GM12892 (cell line): ENCODE results near the gene LHX6.

Experiments used
- DNase-seq: peaks from one replicate; pipeline ENCODE4 v3.0.0; 2011; ENCODE audit not compliant: insufficient read length
- FAIRE-seq: peaks from 2 replicates; lab custom pipeline; 2011; peaks lifted over from hg19 to GRCh38; lab: Jason Lieb, UNC
- POLR2A ChIP-seq: IDR thresholded peaks from 2 replicates; pipeline ENCODE4 v1.6.1; 2011; ENCODE audit warnings: low read depth, low read length, control low read depth
- POLR2AphosphoS5 ChIP-seq: IDR thresholded peaks from 2 replicates; pipeline ENCODE4 v1.6.1; 2011; ENCODE audit warnings: low read depth, low read length, control low read depth
- TAF1 ChIP-seq: IDR thresholded peaks from 2 replicates; pipeline ENCODE4 v1.6.1; 2011; ENCODE audit warnings: low read depth, mild to moderate bottlenecking, control low read depth, low read length, borderline replicate concordance

LHX6 gene

GRCh38 chr9:122183501-122183900 is 45.3 kb downstream of the LHX6 start:
- no peak for DNase-seq
- no peak for FAIRE-seq
- no peak for TF ChIP-seq POLR2A

DNA sequence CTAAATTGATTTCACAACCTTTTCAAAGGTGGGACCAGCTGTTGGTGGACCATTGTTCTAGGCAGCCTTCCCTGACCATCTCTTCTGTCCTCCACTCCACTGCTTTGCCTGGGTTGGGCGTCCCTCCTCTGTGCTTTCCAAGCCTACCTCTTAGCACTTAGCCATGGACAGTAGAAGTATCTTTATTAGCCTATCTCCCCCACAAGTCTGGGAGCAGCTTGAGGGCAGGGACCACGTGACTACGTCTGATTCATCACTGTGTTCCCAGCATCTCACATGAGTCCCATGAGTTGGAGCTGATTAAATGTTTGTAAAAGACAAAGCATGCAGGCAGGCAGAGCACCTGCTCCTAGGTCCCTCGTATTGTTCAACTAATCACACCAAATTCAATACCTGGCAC is 48.1 kb downstream of the LHX6 start:
- no peak for DNase-seq
- TF ChIP-seq POLR2A (no peak), POLR2AphosphoS5 (no peak), TAF1 (no peak)
- FAIRE-seq, result no peak

DNA sequence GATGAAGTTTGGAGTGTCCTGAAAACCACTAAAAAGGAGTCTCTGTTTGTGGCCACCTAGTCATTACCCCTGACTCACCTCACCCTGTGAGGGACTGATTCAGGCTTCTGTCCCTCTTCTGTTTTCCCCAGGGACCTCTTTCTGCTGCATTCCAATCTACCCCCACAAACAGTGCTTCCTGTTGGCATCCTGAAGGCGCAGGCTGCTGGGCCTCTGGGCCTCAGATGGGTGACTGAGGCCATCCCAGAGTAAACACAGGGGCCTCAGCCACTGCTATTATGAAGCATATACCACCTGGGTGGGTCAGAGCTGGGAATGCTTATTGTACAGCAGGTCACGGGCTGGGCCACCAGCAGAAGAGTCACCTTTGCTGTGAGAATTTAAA is 49.1 kb downstream of the LHX6 start:
- DNase-seq (no peak), FAIRE-seq (no peak)
- no peak for TF ChIP-seq POLR2A
- no peak for TF ChIP-seq POLR2AphosphoS5
- no peak for TF ChIP-seq TAF1

DNA sequence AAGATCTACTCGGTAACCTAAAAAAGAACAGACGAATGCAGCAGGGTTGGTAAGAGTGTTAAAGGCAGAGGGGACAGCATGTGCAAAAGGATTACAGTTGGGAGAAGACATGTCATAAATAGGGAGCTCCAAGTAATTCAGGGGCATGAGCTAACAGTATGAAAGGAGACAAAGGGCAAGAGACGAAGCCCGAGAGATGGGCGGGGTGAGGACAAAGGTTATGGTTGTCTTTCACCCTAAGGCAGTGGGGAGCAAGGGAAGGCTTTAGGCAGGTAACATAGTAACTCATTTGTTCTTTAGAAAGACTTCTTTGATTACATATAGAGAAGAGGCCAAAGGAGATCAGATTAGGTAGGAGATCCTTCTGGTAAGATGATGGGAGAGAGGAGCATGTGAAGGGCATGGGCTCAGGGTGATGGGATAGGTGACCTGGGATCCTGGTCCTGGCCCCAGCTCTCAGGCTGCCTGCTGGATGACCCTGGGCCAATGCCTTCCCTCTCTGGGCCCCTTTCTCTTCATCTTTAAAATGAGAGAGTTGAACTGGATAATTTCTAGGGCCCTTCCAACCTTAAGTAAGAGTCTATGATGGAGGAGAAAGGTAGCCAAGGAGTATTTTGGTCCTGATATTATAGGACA is 49.6 kb downstream of the LHX6 start:
- TF ChIP-seq TAF1 (no peak), POLR2A (no peak), POLR2AphosphoS5 (no peak)
- FAIRE-seq (no peak), DNase-seq (no peak)

DNA sequence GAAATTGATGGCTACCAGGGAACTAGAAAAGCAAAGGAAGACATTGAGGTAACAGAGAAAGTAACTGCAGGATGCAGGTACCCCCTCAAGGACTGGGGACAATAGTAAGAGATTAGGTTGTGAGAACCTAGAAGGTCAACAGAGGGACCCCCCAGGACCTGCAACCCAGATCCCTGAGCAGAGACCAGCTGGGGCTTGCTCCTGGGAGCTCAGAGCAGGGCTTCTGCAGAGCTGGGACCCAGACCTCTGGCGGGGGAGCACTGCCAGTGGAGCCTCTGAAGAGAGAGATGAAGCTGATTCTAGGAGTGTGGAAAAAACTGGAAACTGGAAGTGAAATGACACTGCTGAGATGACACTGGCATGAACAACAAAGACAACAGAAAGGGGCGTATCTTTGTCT is 51.8 kb downstream of the LHX6 start:
- FAIRE-seq (no peak), DNase-seq (no peak)
- TF ChIP-seq TAF1, result no peak
- TF ChIP-seq POLR2AphosphoS5, result no peak
- no peak for TF ChIP-seq POLR2A

DNA sequence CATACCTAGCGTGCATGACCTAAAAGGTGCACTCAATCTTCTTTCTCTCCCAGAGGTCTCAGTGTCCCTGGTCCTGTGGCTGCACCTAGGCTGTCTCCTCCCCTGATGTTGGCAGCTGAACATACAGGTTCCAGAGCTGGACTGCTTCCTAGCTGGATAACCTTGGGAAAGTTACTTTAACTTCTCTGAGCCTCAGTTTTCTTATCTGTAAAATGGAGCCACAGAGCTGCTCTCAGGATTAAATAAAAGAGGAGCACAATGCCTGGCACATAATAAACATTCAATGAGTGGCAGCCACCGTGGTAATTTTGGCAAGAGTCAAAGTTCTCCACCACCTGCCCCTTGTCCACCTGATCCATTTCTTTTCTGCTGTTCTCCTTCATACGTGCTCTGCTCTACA is 55.1 kb downstream of the LHX6 start:
- no peak for FAIRE-seq
- no peak for DNase-seq
- TF ChIP-seq TAF1 (no peak), POLR2AphosphoS5 (no peak), POLR2A (no peak)

DNA sequence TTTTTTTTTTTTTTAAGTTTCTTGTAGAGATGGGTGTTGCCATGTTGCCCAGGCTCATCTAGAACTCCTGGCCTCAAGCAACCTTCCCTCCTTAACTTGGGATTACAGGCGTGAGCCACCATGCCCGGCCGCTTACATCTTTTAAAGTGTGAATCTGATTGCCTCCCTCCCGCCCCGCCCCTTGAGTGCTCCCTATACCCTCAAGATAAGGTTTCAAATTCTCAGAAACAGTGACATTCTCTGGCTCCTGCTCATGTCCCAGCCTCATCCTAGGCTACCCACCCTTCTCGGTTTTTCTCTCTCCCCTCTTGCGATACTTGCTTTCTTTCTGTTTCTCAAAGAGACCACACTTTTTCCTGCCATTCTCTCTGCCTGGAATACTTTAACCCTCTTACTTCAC is 56.6 kb downstream of the LHX6 start:
- FAIRE-seq, result no peak
- DNase-seq, result no peak
- no peak for TF ChIP-seq POLR2A
- no peak for TF ChIP-seq TAF1
- TF ChIP-seq POLR2AphosphoS5, result no peak

DNA sequence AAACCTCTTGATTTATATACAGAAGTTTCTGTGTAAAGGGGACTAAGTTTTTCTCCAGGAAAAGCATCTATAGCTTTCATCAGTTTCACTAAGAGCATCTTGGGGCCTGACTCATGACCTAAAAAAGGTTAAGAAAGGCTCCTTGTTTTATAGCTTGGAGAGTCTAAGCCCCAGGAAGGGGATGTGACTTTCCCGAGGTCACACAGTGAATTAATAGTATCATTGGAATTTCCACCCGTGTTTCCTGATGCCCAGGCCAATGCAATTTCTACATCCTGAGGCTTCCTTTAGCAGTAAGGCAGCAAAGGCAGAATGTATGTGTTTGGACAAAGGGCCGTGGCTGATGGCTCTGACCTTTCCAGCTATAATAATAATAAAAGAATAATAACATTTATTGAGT is 60.4 kb downstream of the LHX6 start:
- TF ChIP-seq POLR2A (no peak), TAF1 (no peak), POLR2AphosphoS5 (no peak)
- FAIRE-seq (no peak), DNase-seq (no peak)

DNA sequence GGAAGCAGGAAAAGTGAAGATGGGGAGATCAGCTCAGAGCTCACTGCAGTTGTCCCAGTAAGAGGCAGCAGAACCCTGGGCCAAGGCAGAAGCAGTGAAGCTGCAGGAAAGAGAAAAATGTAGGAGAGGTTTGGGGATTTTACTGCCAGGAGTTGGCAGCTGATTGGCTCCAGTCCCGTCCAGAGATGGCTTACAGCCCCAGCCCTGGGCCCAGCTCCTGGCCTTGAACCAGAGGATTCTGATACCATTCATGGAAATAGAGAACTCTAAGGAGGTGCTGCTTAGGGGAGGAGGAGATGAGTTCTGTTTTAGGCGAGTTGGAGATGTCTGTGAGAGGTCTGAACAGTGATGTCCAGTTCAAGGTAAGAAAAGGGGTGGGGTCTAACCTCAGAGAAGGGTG is 64.5 kb downstream of the LHX6 start:
- DNase-seq (no peak), FAIRE-seq (no peak)
- no peak for TF ChIP-seq TAF1
- TF ChIP-seq POLR2AphosphoS5, result no peak
- no peak for TF ChIP-seq POLR2A

DNA sequence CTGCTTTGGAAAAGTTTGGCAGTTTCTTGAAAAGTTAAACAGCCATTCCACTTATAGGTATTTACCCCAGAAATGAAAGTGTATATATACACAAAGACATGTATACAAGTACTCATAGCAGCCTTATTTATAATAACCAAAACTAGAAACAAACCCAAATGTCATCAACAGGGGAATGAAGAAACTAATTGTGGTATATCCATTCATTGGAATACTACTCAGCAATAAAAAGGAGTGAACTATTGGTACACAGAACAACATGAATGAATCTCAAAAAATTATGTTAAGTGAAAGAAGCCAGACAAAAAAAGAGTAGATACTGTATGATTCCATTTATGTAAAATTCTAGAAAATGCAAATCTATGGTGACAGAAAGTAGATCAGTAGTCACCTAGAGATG is 66.3 kb downstream of the LHX6 start:
- no peak for FAIRE-seq
- TF ChIP-seq POLR2AphosphoS5, result no peak
- TF ChIP-seq POLR2A, result no peak
- TF ChIP-seq TAF1, result no peak

DNA sequence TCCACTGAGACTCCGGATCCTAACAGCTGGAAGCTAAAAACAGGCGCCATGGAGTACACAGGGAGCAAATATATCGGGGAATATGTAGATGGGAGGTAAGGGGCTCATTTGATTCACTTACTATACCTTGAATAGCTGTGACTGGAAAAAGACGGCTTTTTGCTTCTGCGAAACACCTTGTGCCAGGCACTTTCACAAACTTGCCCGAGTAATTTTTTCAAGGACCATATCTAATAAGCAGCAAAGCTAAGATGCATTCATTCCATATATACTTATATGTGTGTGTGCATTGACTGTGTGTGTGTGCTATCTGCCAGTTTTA is 68.9 kb downstream of the LHX6 start:
- TF ChIP-seq TAF1 (no peak), POLR2AphosphoS5 (no peak), POLR2A (no peak)

More for the DNA sequence above, 66.3 kb downstream of the LHX6 start:
- no peak for DNase-seq

DNA sequence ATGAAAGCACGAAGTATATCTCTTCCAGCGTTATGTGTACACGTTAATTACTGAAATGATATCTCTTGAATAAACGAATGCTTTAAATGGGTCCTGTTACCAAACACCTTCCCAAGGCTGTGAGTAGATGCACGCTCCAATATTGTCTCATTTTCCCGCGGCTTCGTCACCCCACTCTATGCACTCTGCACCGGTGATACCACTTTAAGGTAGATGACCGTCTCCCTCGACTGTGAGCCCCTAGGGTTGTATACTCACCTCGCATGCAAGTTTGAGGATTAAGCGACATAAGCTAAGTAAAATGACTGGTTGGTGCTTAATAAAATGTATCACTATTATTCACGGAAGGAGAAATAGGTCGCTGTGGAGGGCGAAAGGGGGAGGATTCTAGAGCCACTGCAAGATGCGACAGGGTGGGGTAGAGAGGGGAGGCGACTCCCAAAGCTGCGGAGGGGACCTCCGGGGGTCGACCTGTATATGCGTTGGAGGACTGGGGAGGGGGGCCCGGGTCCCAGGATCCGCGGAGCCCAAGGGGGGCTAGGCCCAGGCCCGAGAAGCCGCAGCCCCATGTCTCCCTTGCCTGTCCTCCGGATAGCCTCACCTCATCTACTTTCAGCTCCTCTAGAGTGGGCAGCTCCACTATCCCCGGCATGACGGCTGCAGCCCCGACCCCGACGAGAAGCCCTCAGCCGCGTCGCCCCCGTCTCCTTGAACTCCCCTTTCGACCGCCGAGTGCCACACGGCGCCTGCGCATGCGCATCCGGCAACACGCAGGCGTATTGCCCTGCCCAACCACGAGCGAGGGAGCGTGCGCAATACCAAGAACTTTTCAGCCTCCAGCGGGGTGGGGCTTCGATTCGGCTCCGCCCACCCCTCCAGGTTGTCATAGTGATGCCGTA is 69.5 kb downstream of the LHX6 start, which contains the start of the genes MORN5 and NDUFA8:
TSS of gene MORN5 (plus strand) at position 883 of the 899 bp plus-strand sequence. CDS start 65 bp downstream, outside the sequence.
TSS of gene NDUFA8 (minus strand) at position 754 of the 899 bp plus-strand sequence. CDS start at position 652, 102 bp downstream.
- FAIRE-seq (peak; percentile 97), DNase-seq (peak; percentile 95)
- TF ChIP-seq POLR2A, result peak; percentile 70
- TF ChIP-seq POLR2AphosphoS5, result peak; percentile 64
- no peak for TF ChIP-seq TAF1

More for the DNA sequence above, 68.9 kb downstream of the LHX6 start:
- DNase-seq, result no peak
- FAIRE-seq, result no peak
